ENCODE measurements around the gene POMP. TPM values are rescaled to one million over a fixed set of nuclear protein-coding genes. Genes with fewer than 3 reads are reported as not detected.
A peak's percentile ranks its signal among the peaks of the same experiment; 100 is the strongest.

Gene POMP
- total and polyA plus RNA-seq, 2 of the 4 experiments (the other 2 are of a cell fraction) = 60.2 to 68.4 TPM

GRCh38 chr13:28658539-28658795, 463 bp upstream of the POMP start:
- dilution Hi-C loops (cut with HindIII; ENCODE audit: low sequenced_read_pairs, unreplicated experiment) = no loop called here

More at GRCh38 chr13:28658539-28658795, 463 bp upstream of the POMP start:
- in situ Hi-C loops (cut with MboI; ENCODE audit: low sequenced_read_pairs) (no loop called here), intact Hi-C loops (cut with micrococcal nuclease) (loop anchor here (2.0 to 10.0 kb wide), 6 partner anchors 126 to 614 kb away; partner anchors contain the start of gene PAN3)
- Histone ChIP-seq H3K9me1 (ENCODE audit: insufficient read depth, low read length) (peaks cover 5% of the 10 kb centered on the region; the same call in 1 of the 2 replicates), H2BK15ac (ENCODE audit: low read depth, low read length) (peak overlapping the region; percentile 65; the same call in 1 of the 3 replicates), H3K9ac (ENCODE audit: low read depth, low read length) (peak overlapping the region; percentile 98), H2AK5ac (ENCODE audit: low read depth, low read length) (peak overlapping the region; percentile 99), H3K36me3 (ENCODE audit: control insufficient read depth, insufficient read depth, low read length) (peaks cover 9% of the 10 kb centered on the region), H4K20me1 (ENCODE audit: insufficient read depth, low read length) (peaks cover 18% of the 10 kb centered on the region; the same call in 1 of the 2 replicates), H3K27me3 (ENCODE audit: control insufficient read depth, insufficient read depth, low read length) (no peaks in the 10 kb centered on the region), H3K4me1 (ENCODE audit: control insufficient read depth, insufficient read depth, low read length) (peaks cover 8% of the 10 kb centered on the region), H4K5ac (ENCODE audit: low read depth, low read length) (peak overlapping the region; percentile 90), H3K4me2 (ENCODE audit: low read depth, low read length) (peak overlapping the region; percentile 88), H3K56ac (ENCODE audit: extremely low read depth, insufficient read depth, low read length) (peak overlapping the region; percentile 99), H2AFZ (replicated peaks; ENCODE audit: low read length, poor library complexity) (peak overlapping the region; percentile 96), H2BK120ac (ENCODE audit: low read depth, low read length) (peak overlapping the region; percentile 88), H3K27ac (ENCODE audit: insufficient read depth, low read length) (peak overlapping the region; percentile 90), H4K8ac (ENCODE audit: low read depth in 2 of 2, low read length in 2 of 2) (peak overlapping the region; percentile 92 to 99), H3K4me3 (ENCODE audit: insufficient read depth, low read depth, low read length) (peak overlapping the region; percentile 93), H3K9me3 (ENCODE audit: control insufficient read depth, insufficient read depth, low read length) (no peaks in the 10 kb centered on the region), H2BK5ac (ENCODE audit: low read depth, low read length, poor library complexity, severe bottlenecking) (peak overlapping the region; percentile 97), H3K14ac (replicated peaks; ENCODE audit: low read depth, low read length) (peak overlapping the region; percentile 99), H2AK9ac (replicated peaks; ENCODE audit: low read depth, low read length, poor library complexity) (peak overlapping the region; percentile 98), H3K4ac (ENCODE audit: low read depth, low read length) (peak overlapping the region; percentile 99), H3K23ac (ENCODE audit: low read depth, low read length) (peak overlapping the region; percentile 100), H3K79me1 (ENCODE audit: low read depth in 1 of 2, low read length in 2 of 2) (peaks cover 14 to 53% of the 10 kb centered on the region in 2 experiments), H2BK20ac (ENCODE audit: low read depth, low read length) (peak overlapping the region; percentile 80; the same call in 1 of the 2 replicates), H4K91ac (ENCODE audit: insufficient read depth, low read depth, low read length) (peak overlapping the region; percentile 97), H3K18ac (ENCODE audit: low read depth, low read length) (peak overlapping the region; percentile 88)
- ATAC-seq (ENCODE audit: low read depth) (0 out of 2 replicates have a peak, but pooled peaks have one; percentile 6), DNase-seq (no peak)
- no TSS peak for BruUV-seq (replicated peaks)
- WGBS, 2 experiments (ENCODE audit: extremely low coverage in 2 of 2, insufficient read length in 1 of 2) = 13% methylated on average over 2 of the region's 8 CpGs; no CpG with 5 or more reads in 1 of the 2 experiments
- TF ChIP-seq CHD1 (IDR thresholded peaks at IDR 0.05; ENCODE audit: low read depth, low read length) = 0 out of 2 replicates have a peak, but pooled peaks have one; percentile 31
- no peak for TF ChIP-seq MAFK (IDR thresholded peaks at IDR 0.05; ENCODE audit: low read depth, low read length)
- POLR2A ChIA-PET (ENCODE audit: unreplicated experiment) = interaction anchor here (0.6 kb wide), 2 partner anchors 138 to 357 kb away, joined by 3 to 19 read pairs; no protein-coding TSS in a partner anchor
- CTCF ChIA-PET = interaction anchor here (1.0 kb wide), 1 partner anchor 266 kb away, joined by 3 read pairs; no protein-coding TSS in a partner anchor

Data from IMR-90 (cell line).